ENCODE data around the gene PTGDR2.
A peak's percentile ranks its signal among the peaks of the same experiment; 100 is the strongest.

Gene PTGDR2

DNA sequence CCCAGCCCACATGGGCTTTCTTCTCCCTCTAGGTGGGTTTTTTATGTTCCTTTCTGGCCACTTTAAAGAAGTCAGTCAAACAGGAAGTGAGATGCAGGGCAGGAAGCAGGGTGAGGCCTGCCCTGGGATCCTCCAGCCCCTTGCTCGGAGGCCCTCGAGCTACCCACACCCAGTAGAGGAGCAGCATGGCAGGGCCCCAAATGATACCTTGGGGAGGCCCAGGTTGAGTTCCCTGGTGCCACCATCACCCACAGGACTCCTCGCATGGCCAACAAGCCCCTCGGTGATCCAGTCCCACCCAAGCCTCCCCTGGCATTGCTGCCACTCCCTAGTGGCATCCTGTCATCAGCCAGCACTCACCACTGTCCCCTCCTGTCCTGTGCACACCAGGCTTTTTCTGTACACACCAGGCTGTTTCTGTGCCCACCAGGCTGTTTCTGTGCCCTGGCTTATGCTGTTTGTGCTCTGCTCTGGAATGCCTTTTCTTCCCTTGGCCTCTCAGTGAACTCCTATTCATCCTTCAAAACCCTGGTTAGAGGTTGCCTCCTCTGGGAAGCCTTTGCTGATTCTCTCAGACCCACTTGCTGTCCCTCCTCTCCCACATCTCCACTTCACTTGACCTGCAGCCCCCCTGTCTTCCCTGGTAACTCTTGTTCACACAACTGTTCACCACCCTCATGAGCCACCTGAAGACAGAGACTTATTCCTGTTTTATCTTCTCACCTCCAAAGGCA, 3.1 kb upstream of the PTGDR2 start:
- peaks cover 32% of the 10 kb centered on the region for H3K27me3 Mint-ChIP-seq
- no peak overlapping the region for H3K4me3 Mint-ChIP-seq
- no peaks in the 10 kb centered on the region for H3K9me3 Mint-ChIP-seq
- H3K36me3 Mint-ChIP-seq = no peaks in the 10 kb centered on the region
- H3K27ac Mint-ChIP-seq = peak overlapping the region; percentile 78
- CTCF ChIA-PET = interaction anchor here (4.1 kb wide), 1 partner anchor 28 kb away, joined by 12 read pairs; no protein-coding TSS in a partner anchor
- peak; percentile 44 for DNase-seq
- H3K4me1 Mint-ChIP-seq = peaks cover 38% of the 10 kb centered on the region

DNA sequence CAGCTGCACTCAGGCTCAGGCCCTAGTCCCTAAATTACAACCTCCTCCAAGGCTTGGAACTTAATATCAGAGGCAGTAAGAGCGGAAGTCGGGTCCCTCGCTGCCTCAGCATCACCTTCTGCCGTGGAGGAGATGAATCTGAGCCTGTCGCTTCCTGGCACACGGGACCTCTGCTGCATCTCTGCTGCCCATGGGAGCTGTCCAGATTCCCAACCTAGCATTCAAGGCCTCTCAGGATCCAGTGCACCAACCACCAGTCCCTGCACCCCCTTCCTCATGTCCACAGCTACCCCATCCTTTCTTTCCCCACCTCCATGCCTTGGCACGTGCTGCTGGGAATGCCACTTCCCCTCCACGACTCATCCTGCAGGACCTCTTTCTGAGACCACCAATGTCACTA, 2.5 kb upstream of the PTGDR2 start:
- peaks cover 38% of the 10 kb centered on the region for H3K4me1 Mint-ChIP-seq

DNA sequence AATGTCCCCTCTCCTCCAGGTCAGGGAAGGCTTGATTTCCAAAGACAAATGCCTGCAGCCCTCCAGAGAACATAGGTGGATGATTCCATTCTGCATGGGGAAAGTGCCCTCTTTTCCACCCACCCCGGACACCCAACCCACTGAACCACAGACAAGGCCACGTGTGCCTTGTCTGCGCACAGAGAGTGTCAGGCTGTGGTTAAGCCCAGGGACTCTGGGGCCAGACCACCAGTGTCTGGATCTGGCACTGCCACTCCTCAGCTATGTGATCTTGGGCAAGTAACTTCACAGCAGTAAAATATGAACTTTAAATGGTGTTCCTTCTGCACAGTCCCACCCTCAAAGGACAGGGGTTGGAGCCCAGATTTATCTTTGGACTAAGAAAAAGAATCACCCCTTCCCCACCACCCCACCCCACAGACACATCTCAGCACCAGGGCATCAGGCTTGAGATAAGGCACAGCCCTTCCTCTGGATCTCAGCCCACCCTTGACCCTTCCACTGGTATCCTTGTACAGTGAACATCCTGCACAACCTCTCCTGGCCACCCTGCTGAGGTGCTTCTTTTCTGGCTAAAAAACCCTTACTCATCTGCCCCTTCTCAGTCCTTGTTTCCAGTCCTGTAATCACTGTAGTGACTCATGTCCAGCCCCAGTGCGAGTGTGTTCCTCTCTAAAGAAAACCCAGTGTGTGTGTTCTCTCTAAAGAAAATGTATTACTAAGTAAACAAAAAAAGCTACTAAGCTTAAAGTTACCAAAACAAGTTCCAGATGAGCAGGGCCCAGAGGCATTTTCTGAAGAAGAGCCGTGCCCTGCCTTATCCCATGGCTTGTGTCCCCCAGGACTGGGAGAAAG, 1.9 kb upstream of the PTGDR2 start:
- H3K27ac Mint-ChIP-seq = peak overlapping the region; percentile 61
- peaks cover 38% of the 10 kb centered on the region for H3K4me1 Mint-ChIP-seq
- H3K9me3 Mint-ChIP-seq = no peaks in the 10 kb centered on the region
- peaks cover 2% of the 10 kb centered on the region for H3K36me3 Mint-ChIP-seq
- H3K4me3 Mint-ChIP-seq = no peak overlapping the region
- CTCF ChIA-PET = interaction anchor here (1.5 to 4.1 kb wide), 2 partner anchors 27 to 30 kb away, joined by 3 to 12 read pairs; no protein-coding TSS in a partner anchor
- no peak for DNase-seq
- peaks cover 32% of the 10 kb centered on the region for H3K27me3 Mint-ChIP-seq

More for the DNA sequence above, 2.5 kb upstream of the PTGDR2 start:
- no peak for DNase-seq
- no peak overlapping the region for H3K4me3 Mint-ChIP-seq
- H3K27me3 Mint-ChIP-seq = peaks cover 32% of the 10 kb centered on the region
- H3K27ac Mint-ChIP-seq = peak overlapping the region; percentile 78
- H3K36me3 Mint-ChIP-seq = no peaks in the 10 kb centered on the region
- no peaks in the 10 kb centered on the region for H3K9me3 Mint-ChIP-seq
- CTCF ChIA-PET = interaction anchor here (1.5 to 4.1 kb wide), 2 partner anchors 27 to 29 kb away, joined by 3 to 12 read pairs; no protein-coding TSS in a partner anchor

DNA sequence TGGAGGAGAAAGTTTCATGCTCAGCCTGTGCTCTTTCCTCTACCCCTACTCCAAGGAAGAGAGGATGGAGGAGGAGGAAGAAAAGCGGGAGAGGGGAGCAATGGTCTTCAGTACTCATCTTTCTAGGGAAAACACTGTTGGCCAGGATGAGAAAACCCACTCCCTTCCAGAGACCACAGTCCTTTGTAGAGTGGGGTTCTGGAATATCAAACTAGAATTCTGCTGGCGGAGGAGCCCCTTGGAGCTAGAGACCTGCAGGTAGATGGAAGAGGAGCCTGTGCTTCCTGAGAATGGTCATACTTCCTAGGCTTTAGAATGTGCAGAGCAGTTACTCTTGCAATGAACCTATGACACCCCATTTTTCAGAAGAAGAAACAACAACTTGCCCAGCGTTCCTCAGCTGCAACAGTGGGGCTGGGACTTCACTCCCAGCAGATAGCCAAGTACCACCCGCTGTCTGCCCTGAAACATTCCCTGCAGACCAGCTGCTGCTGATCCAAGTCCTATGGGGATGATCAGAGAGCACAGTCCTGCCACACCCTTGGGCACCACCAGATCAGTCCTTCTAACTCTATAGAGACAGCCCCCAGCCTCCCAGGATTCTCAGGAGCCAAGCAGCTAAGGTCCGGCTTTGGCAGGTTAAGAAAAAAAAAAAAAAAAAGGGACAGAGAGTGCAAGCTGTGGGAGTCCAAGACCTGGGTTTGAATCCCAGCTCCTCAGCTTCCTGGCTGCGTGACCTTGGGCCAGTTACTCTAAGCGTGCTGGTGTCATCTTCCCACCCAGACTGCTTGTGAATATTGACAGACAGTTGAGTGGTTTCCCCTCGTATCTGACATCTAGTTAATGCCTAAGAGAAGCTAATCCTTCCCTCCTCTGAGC, 664 bp downstream of the PTGDR2 start:
- DNase-seq = no peak
- Mint-ChIP-seq H3K27ac (no peak overlapping the region), H3K4me1 (peaks cover 36% of the 10 kb centered on the region), H3K36me3 (peaks cover 11% of the 10 kb centered on the region), H3K4me3 (no peak overlapping the region), H3K27me3 (peaks cover 23% of the 10 kb centered on the region), H3K9me3 (no peaks in the 10 kb centered on the region)
- CTCF ChIA-PET = interaction anchor here (1.0 to 1.7 kb wide), 3 partner anchors 33 to 80 kb away, joined by 3 to 5 read pairs (median 3); no protein-coding TSS in a partner anchor

DNA sequence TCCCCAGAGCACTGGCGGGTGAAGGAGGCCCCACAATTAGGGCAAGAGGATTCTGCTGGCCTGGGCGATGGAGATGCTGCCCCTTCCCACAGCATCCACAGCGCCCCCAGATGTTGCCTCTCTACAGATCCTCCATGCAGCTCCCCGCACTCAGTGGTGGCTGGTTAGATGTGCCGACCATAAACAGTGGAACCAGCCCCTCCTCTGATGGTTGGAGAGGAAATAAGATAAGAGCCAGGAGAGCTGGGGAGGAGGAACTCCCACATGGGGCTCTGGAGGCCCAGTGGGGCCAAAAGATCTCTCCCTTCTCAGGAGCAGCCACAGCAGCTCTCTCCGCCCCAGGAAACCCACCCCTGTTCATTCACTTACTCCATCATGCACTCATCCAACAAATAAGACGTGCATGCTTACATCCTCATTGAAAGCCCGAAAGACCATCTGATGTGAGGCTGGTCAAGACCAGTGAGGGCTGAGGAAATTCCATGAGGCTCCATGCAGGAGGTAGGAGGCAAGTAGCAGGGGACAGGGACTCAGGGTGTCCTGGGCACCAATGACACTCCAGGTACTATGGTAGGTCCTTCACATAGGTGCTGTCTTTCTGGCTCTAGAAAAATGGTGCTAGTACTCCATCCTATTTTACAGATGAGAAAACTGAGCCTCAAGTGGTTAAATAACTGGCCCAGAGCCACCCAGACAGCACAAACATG, 1.5 kb downstream of the PTGDR2 start:
- H3K4me3 Mint-ChIP-seq = no peak overlapping the region

DNA sequence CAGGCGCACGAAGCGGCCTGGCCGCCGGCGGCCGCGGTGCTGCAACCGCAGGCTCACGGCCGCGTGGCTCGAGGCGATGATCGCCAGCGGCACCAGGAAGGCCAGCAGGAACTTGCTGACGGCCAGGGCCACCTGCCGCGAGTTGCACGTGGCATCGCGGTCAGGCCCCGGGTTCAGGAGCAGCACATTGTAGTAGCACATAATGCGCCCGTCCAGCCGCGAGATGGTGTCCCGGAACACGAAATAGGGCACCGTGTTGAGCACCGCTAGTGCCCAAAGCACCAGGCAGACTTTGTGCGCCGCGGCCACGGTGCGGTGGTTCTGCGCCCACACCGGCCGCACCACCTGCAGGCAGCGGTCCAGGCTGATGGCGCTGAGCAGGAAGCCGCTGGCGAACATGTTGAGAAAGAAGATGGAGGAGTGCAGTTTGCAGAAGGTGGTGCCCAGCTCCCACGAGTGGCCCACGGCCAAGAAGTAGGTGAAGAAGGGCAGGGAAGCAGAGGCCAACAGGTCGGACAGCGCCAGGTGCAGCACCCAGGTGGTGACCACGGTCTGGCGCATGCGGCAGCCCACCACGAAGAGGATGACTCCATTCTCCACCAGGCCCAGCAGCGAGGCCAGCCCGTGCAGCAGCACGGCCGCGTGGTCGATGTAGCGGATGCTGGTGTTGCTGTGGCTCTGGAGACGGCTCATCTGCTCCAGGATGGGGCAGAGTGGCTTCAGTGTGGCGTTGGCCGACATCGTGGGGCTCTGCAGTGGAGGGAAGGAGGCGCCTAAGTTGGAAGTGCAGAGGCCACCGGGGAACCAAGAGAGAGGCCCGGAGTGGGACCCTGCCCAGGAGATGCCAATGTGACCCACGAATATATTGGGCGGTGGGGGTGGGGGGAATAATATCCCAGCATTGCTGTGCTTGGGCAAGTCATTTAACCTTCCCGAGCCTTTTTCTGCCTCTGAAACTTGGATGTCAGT, 2.5 kb downstream of the PTGDR2 start:
- no peak overlapping the region for H3K27ac Mint-ChIP-seq
- H3K36me3 Mint-ChIP-seq = peaks cover 11% of the 10 kb centered on the region
- H3K9me3 Mint-ChIP-seq = no peaks in the 10 kb centered on the region
- H3K4me3 Mint-ChIP-seq = no peak overlapping the region
- DNase-seq = no peak
- H3K27me3 Mint-ChIP-seq = peaks cover 23% of the 10 kb centered on the region
- CTCF ChIA-PET = no interaction called here
- H3K4me1 Mint-ChIP-seq = peaks cover 25% of the 10 kb centered on the region

More for the DNA sequence above, 1.5 kb downstream of the PTGDR2 start:
- Mint-ChIP-seq H3K9me3 (no peaks in the 10 kb centered on the region), H3K4me1 (peaks cover 35% of the 10 kb centered on the region), H3K36me3 (peaks cover 11% of the 10 kb centered on the region), H3K27me3 (peaks cover 23% of the 10 kb centered on the region), H3K27ac (no peak overlapping the region)
- CTCF ChIA-PET = no interaction called here
- DNase-seq = no peak

DNA sequence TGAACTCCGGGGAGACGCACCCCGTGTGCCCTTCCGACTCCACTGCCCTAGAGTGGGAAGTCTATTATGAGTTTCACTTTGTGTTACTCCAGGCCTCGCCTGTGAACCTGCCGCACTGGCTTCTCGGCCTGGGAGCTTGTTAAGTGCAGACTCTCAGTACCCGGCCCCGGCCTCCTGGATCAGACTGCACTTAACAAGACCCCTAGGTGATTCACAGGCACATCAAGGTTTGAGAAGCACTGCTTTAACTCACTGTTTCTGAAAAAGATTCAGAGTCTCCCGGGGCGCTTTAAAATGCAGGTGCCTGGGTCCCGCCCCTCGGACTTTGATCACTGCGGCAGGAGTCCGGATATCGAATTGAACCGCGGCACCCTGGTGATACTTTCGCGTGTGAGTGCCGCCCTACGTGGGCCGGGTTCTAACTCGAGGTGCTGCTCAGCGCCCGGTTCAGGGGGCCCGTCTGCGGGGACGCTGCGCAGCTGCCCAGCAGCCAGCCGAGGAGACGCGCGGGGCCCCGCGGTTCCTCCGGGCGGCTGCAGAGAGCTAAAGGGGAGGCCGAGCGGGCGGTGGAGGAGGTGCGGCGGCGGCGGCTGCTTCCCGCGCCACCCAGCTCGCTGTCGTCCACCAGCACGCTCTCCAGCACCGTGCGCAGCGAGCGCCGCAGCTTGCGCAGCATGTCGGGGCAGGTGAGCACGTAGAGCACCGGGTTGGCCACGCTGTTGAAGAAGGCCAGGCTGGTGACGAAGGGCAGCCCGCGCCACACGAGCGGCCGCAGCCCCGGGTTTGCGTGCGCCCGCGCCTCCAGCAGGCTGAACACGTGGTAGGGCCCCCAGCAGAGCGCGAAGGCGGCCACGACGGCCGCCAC, 3.4 kb downstream of the PTGDR2 start:
- Mint-ChIP-seq H3K27me3 (peaks cover 22% of the 10 kb centered on the region), H3K36me3 (peaks cover 14% of the 10 kb centered on the region), H3K4me3 (no peak overlapping the region), H3K9me3 (no peaks in the 10 kb centered on the region), H3K27ac (no peak overlapping the region), H3K4me1 (peaks cover 16% of the 10 kb centered on the region)
- CTCF ChIA-PET = interaction anchor here (2.1 kb wide), 1 partner anchor 35 kb away, joined by 6 read pairs; no protein-coding TSS in a partner anchor
- no peak for DNase-seq

DNA sequence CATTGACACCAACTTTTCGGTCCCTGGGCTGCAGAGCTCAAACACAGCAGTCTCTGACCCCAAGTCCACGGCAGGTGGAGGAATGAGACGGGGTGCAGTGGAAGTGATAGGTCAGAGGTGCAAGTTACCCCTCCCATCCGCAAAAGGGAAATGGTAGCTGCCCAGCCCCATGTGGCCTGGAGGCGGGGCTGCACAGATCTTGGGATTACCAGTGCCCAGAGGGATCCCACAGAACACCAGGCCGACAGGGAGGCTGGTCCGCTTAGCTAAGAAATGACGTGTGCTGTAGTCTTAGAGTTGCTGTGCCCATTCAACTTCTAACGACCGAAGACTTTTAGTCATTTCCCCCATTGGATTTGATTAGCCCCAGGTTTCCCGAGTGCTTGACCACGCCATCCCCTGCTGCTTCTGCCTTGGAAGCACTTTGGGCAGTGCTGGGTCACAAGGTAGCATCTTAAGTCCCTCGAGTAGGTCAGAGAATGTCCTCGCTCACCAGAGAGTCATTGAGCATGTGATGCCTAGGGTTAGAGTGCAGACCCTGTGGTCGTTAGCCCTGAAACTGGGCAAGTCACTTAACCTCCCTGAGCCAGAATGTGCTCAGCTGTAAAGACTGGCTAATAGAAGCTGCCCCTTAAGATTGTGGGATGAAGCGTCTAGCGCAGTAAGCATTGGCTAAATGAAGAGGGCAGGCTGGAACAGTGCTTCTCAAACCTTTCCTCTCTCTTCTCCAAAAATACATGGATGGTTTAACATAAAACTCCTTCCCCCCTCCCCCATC, 4.2 kb downstream of the PTGDR2 start:
- H3K4me1 Mint-ChIP-seq = peaks cover 16% of the 10 kb centered on the region
- peaks cover 20% of the 10 kb centered on the region for H3K27me3 Mint-ChIP-seq
- CTCF ChIA-PET = interaction anchor here (1.3 to 2.1 kb wide), 2 partner anchors 20 to 36 kb away, joined by 4 to 6 read pairs; no protein-coding TSS in a partner anchor
- peaks cover 14% of the 10 kb centered on the region for H3K36me3 Mint-ChIP-seq
- no peak overlapping the region for H3K27ac Mint-ChIP-seq
- H3K9me3 Mint-ChIP-seq = no peaks in the 10 kb centered on the region
- no peak for DNase-seq
- H3K4me3 Mint-ChIP-seq = no peak overlapping the region

DNA sequence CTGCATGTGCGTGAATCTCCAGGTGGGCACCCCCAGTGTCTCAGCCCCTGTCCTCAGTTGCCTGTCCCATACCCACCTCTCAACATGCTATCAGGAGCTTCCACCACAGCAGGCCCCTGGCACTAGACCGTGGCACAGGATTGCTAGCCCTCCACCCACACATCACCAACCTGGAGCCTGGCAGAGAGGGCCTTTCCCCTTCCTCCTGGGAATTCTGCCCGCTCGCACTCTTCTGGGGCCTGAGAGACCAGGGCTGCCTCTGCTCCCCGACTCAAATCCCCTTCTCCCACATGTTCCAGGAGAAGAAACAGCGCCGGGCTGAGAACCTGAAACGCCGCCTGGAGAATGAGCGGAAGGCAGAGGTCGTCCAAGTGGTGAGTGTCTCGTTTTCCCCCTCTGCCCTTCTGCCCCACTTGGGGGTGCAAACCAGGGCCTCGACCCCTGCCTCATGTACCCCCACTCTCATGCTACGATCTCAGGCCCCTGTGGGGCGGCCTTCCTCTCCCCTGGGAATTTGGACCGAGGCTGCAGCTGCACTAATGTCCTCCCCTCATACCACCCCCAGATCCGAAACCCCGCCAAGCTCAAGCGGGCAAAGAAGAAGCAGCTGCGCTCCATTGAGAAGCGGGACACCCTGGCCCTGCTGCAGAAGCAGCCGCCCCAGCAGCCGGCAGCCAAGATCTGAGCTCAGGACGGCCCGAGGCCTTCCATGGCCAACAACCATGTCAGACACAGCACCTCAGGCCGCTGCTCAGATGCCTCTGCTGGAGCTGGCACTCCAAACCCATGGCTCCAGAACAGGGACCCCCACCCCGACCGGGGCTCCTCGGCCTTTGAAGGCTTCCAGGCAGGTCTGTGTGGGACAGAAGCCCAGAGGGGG, 5.9 kb downstream of the PTGDR2 start:
- H3K27me3 Mint-ChIP-seq = peaks cover 6% of the 10 kb centered on the region
- no peak for DNase-seq
- no peak overlapping the region for H3K27ac Mint-ChIP-seq
- no peak overlapping the region for H3K4me3 Mint-ChIP-seq
- H3K4me1 Mint-ChIP-seq = peaks cover 11% of the 10 kb centered on the region
- no peaks in the 10 kb centered on the region for H3K9me3 Mint-ChIP-seq
- CTCF ChIA-PET = interaction anchor here (0.8 to 1.3 kb wide), 2 partner anchors 19 to 52 kb away, joined by 3 to 4 read pairs; no protein-coding TSS in a partner anchor
- peaks cover 16% of the 10 kb centered on the region for H3K36me3 Mint-ChIP-seq

DNA sequence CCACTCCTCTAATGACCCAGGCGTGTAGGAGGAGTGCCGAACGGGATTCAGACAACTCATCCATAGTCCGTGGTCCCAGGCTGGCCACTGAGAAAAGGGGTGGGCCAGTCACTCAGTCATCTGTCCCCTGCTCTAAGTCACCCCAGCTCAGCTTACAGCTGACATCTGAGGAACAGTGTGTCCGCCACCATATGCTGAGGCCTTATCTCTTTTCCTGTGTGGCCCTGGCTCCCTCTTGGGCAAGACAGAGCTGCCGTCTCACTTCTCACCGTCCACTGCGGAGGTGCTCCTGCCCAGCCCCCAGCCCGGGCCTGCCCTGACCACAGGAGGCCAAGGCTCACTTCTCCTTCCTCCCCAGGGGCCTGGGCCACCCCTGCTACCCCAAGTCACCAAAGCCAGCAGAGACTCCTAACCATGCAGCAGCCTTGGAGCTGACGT, 7.0 kb downstream of the PTGDR2 start:
- Mint-ChIP-seq H3K36me3 (peaks cover 18% of the 10 kb centered on the region), H3K27ac (no peak overlapping the region), H3K9me3 (no peaks in the 10 kb centered on the region), H3K4me3 (no peak overlapping the region), H3K4me1 (peaks cover 19% of the 10 kb centered on the region), H3K27me3 (no peaks in the 10 kb centered on the region)
- no peak for DNase-seq
- CTCF ChIA-PET = interaction anchor here (0.8 kb wide), 1 partner anchor 53 kb away, joined by 3 read pairs; no protein-coding TSS in a partner anchor
